ENCODE measurements around the gene SP140L.
"Not testable (repeated sequence)": the region's sequence is repeated elsewhere in the genome, so short reads cannot be mapped to it uniquely, and the experiment has no call there.

The SP140L gene

GRCh38 chr2:230326453-230327417 is at the start of gene SP140L:
TSS of gene SP140L (plus strand) at chr2:230327193. CDS start at chr2:230327270, 77 bp downstream.
- DNase-seq (ENCODE audit: low read depth) = peak; percentile 64

GRCh38 chr2:230282936-230283335 is 44.1 kb upstream of the SP140L start:
- DNase-seq (ENCODE audit: low read depth) = no peak

- DNase-seq (ENCODE audit: low read depth) = no peak
These were observed 40.9 kb upstream of the SP140L start for GRCh38 chr2:230286048-230286447.

- DNase-seq (ENCODE audit: low read depth) = not testable (repeated sequence)
These were observed 37.7 kb upstream of the SP140L start for GRCh38 chr2:230289311-230289710.

DNA sequence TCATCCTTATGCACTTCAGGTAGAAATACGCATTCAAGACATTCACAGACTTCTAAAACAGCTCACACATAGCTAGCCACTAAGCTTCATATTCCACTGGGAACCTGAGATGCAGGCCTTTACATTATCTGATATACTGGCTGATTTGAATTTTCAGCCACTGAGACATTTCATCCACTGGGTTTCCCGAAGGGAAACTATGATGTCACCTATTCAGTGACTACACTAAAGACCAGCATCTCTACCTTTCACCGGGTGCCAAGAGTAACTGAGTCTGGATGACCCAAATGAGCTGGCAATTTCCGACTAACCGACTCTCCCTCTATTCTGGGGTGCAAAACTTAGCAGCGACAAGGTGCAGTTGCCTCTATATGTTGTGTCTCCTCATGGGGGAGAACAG is 31.8 kb upstream of the SP140L start:
- DNase-seq (ENCODE audit: low read depth) = no peak

GRCh38 chr2:230296917-230297316 is 30.1 kb upstream of the SP140L start:
- DNase-seq (ENCODE audit: low read depth) = no peak

DNA sequence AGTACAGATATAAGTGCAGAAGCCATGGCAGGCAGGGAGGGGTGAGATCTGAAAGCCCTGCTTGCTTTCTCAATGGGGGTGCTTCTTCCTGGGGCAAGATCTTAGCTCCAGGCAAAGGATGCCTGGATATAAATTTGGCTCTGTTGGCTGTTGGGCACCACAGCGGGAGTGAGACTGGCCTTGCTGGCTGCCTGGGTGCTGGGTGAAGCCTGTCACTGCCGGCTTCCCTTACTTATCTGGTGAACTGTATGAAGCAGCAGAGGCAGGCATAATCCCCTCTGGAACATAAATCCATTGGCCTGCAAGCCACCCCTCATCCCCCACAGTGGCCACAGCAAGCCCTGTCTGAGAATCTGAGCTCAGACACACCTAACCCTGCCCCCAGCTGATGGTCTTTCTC is 27.4 kb upstream of the SP140L start:
- no peak for DNase-seq (ENCODE audit: low read depth)

GRCh38 chr2:230305416-230306275 is 21.3 kb upstream of the SP140L start:
- no peak for DNase-seq (ENCODE audit: low read depth)

GRCh38 chr2:230306474-230306873 is 20.5 kb upstream of the SP140L start:
- DNase-seq (ENCODE audit: low read depth) = no peak

DNA sequence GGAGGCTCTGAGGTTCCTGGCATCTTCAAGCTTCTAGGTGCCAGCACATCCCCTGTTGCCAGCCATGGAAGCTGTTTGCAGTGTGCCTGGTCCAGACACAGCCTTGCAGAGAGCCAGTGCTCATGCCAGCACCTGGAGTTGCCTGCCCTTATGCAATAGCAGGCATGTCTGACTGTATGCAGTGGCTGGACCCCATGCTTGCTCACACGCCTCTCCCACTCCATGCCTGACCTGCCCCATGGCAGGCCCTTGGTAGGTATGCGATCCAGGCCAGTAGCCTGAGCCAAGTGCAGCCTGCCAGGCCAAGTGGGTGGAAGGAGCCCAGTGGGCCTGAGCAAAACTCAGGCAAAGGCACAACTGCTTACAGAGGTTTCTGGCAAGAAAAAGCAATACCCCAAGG is 19.5 kb upstream of the SP140L start:
- DNase-seq (ENCODE audit: low read depth) = no peak

DNA sequence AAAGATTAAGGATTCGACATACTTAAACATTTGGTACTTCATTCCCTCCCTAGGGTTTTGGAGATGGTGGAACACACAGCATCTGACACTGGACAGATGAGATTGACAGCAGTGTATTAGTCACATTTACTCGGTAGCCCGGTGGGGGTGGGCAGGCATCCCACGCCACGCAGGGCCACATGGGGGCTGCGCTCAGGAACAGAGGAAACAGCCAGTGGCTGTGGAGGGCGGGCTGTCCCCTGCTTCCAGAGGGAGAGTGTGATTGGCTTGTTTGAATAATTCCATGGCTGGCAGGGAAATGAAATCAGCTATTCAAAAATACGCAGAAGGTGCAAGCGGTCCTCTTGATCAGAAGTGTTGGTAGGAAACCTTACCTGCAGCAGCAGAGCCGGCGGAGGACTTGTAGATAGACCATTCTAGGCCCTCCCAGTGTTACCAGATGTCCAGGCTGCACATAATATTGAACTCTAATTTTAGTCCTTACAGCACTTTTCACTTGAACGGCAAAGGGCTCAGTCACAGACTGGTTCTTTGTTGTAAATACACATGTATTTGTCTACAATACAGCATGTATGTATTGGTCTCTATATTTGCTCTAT is 18.5 kb upstream of the SP140L start:
- DNase-seq (ENCODE audit: low read depth) = no peak

- not testable (repeated sequence) for DNase-seq (ENCODE audit: low read depth)
These were observed 16.2 kb upstream of the SP140L start for GRCh38 chr2:230310792-230311191.

DNA sequence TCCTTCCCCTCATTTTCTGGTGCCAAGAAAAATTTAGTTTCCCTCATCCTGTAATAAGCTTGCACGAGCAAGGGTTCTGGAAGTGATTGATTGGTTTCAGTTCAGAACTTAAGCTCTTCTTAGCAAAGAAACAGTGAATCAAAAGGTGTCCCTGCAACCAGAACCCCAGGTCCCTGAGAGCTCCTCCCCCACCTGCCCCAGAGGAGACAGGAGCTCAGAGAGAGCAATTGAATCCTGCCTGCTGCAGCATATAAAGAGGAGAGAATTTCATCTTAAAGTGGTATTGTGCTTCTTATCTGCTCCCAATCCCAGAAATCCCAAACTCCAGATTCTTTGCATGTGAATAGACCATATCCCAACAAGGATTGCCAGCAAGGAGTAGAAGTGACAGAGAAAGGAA is 15.4 kb upstream of the SP140L start:
- not testable (repeated sequence) for DNase-seq (ENCODE audit: low read depth)

DNA sequence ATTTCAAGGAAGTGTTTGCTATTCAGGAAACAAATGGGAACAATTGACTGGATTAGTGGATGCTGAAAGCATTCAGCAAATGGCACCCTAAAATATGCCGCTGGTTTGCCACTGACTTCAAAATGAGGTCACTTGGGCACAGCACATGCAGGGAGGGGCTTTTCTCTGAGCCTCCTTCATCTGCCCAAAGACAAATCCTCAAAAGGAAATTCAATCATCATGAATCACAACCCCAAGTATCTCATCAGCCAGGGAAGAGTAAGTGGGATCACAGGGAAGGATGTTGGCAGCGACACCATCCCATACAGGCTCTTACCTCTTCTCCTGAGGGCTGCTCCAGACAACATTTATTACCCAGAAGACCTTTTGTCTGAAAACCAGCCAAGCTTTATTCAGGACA is 14.4 kb upstream of the SP140L start:
- no peak for DNase-seq (ENCODE audit: low read depth)

- no peak for DNase-seq (ENCODE audit: low read depth)
These were observed 9.6 kb upstream of the SP140L start for GRCh38 chr2:230317366-230317765.

GRCh38 chr2:230318190-230319121 is 8.5 kb upstream of the SP140L start:
- no peak for DNase-seq (ENCODE audit: low read depth)

- DNase-seq (ENCODE audit: low read depth) = peak; percentile 51
These were observed 7.7 kb upstream of the SP140L start for GRCh38 chr2:230319211-230319862.

GRCh38 chr2:230321031-230321430 is 6.0 kb upstream of the SP140L start:
- DNase-seq (ENCODE audit: low read depth) = no peak

- no peak for DNase-seq (ENCODE audit: low read depth)
These were observed 4.2 kb upstream of the SP140L start for GRCh38 chr2:230322561-230323384.

Data from activated T-cell treated with anti-CD3 and anti-CD28 coated beads for 1 hour (primary cell).